GM23338 (cell line): ENCODE measurements around the gene RRAS2. TPM values are rescaled to one million over a fixed set of nuclear protein-coding genes. Genes with fewer than 3 reads are reported as not detected.

Source experiments
- ATAC-seq: fragments of 200-7000 bp; cut with Tn5 transposase; 3 replicates; pipeline ENCODE4 v1.9.1; 2020
- DNase-seq: peaks from one replicate; pipeline ENCODE4 v3.0.0-alpha.2; 2015; ENCODE audit warnings: low spot score
- H2AFZ ChIP-seq: fragments of 200-600 bp; sonication (generic); 2 replicates; pipeline ENCODE4 v1.8.0; 2016; ENCODE audit warnings: antibody characterized with exemption, mild to moderate bottlenecking, moderate library complexity
- H3F3A ChIP-seq: fragments of 200-600 bp; sonication (generic); replicated peaks from 2 replicates; pipeline ENCODE4 v1.8.0; 2017; ENCODE audit warnings: antibody characterized with exemption, mixed run types, low read depth
- H3K27ac ChIP-seq: fragments of 200-600 bp; sonication (generic); 2 replicates; pipeline ENCODE4 v1.6.1; 2016; ENCODE audit warnings: low read depth
- H3K27me3 ChIP-seq: fragments of 200-600 bp; sonication (generic); 2 replicates; pipeline ENCODE4 v1.8.0; 2016; ENCODE audit warnings: mild to moderate bottlenecking, mixed run types, moderate library complexity; ENCODE audit not compliant: insufficient read depth
- H3K36me3 ChIP-seq: fragments of 200-600 bp; sonication (generic); 2 replicates; pipeline ENCODE4 v1.8.0; 2016; ENCODE audit warnings: mild to moderate bottlenecking; ENCODE audit not compliant: insufficient read depth
- H3K4me1 ChIP-seq: fragments of 200-600 bp; sonication (generic); 2 replicates; pipeline ENCODE4 v1.8.0; 2016; ENCODE audit warnings: mild to moderate bottlenecking, moderate library complexity; ENCODE audit not compliant: insufficient read depth
- H3K4me2 ChIP-seq: fragments of 200-600 bp; sonication (generic); 2 replicates; pipeline ENCODE4 v1.7.1; 2017; ENCODE audit warnings: mixed run types
- H3K4me3 ChIP-seq: fragments of 200-600 bp; sonication (generic); 2 replicates; pipeline ENCODE4 v1.6.1; 2016; ENCODE audit warnings: mixed run types
- H3K79me2 ChIP-seq: fragments of 200-600 bp; sonication (generic); replicated peaks from 2 replicates; pipeline ENCODE4 v1.8.0; 2017; ENCODE audit warnings: mild to moderate bottlenecking; ENCODE audit not compliant: insufficient read depth
- H3K9me2 ChIP-seq: fragments of 200-600 bp; sonication (generic); 2 replicates; pipeline ENCODE4 v1.8.0; 2017; ENCODE audit not compliant: insufficient read depth
- H4K20me1 ChIP-seq: fragments of 200-600 bp; sonication (generic); replicated peaks from 2 replicates; pipeline ENCODE4 v1.8.0; 2017; ENCODE audit warnings: mild to moderate bottlenecking; ENCODE audit not compliant: insufficient read depth
- H3K27ac Mint-ChIP-seq: 2 replicates; pipeline ENCODE4 v1.8.0; 2020; ENCODE audit warnings: inconsistent platforms, mild to moderate bottlenecking, moderate library complexity, mixed read lengths
- H3K27me3 Mint-ChIP-seq: 3 replicates; pipeline ENCODE4 v1.8.0; 2022; ENCODE audit warnings: low read depth, mild to moderate bottlenecking, moderate library complexity, mixed read lengths, inconsistent platforms; ENCODE audit not compliant: insufficient read depth, poor library complexity
- H3K36me3 Mint-ChIP-seq: 3 replicates; pipeline ENCODE4 v1.8.0; 2021; ENCODE audit warnings: low read depth, mild to moderate bottlenecking, inconsistent platforms, moderate library complexity, mixed read lengths
- H3K4me1 Mint-ChIP-seq: 3 replicates; pipeline ENCODE4 v1.8.0; 2020; ENCODE audit warnings: mild to moderate bottlenecking, inconsistent platforms, mixed read lengths
- H3K4me3 Mint-ChIP-seq: 3 replicates; pipeline ENCODE4 v1.8.0; 2021; ENCODE audit warnings: moderate library complexity, mild to moderate bottlenecking, inconsistent platforms, mixed read lengths
- H3K9me3 Mint-ChIP-seq: 3 replicates; pipeline ENCODE4 v1.8.0; 2020; ENCODE audit warnings: moderate library complexity, mild to moderate bottlenecking, inconsistent platforms, mixed read lengths
- CTCF ChIP-seq, 2 experiments: fragments of 200-600 bp in 1 of 2; sonication (generic) in 1 of 2; conservative IDR thresholded peaks; 2 replicates each; pipeline versions ENCODE4 v1.5.1 to v1.6.1; 2016 to 2017; ENCODE audit warnings: antibody characterized with exemption in 2 of 2, low read depth in 2 of 2, mild to moderate bottlenecking in 2 of 2, moderate library complexity in 1 of 2
- ETS1 ChIP-seq: IDR thresholded peaks from 2 replicates; pipeline ENCODE4 v1.6.1; 2016; ENCODE audit warnings: antibody characterized with exemption
- EZH2phosphoT487 ChIP-seq: fragments of 200-600 bp; sonication (generic); IDR thresholded peaks from one replicate; pipeline ENCODE4 v1.8.1; 2018; ENCODE audit warnings: antibody characterized with exemption; ENCODE audit not compliant: unreplicated experiment
- NANOG ChIP-seq: IDR thresholded peaks from 2 replicates; pipeline ENCODE4 v1.6.1; 2016; ENCODE audit warnings: antibody characterized with exemption, borderline replicate concordance
- POLR2AphosphoS5 ChIP-seq: IDR thresholded peaks from 2 replicates; pipeline ENCODE4 v1.6.1; 2016; ENCODE audit warnings: antibody characterized with exemption, low read depth
- REST ChIP-seq: IDR thresholded peaks from one replicate; pipeline ENCODE4 v1.6.1; 2018; ENCODE audit warnings: antibody characterized with exemption; ENCODE audit not compliant: unreplicated experiment
- STAT1 ChIP-seq: IDR thresholded peaks from one replicate; pipeline ENCODE4 v1.6.1; 2016; ENCODE audit warnings: antibody characterized with exemption; ENCODE audit not compliant: unreplicated experiment
- ZNF331 ChIP-seq: fragments of 250-450 bp; sonication (Bioruptor Pico); IDR thresholded peaks from 2 replicates; pipeline ENCODE4 v1.5.0; 2020; ENCODE audit warnings: low read depth, mild to moderate bottlenecking, moderate library complexity
- ZNF462 ChIP-seq: fragments of 250-450 bp; sonication (Bioruptor Pico); IDR thresholded peaks from 2 replicates; pipeline ENCODE4 v1.5.0; 2020; ENCODE audit warnings: mild to moderate bottlenecking, moderate library complexity
- polyA plus RNA-seq: library from polyadenylated mRNA; unstranded; fragments of >200 nt; fragmentation: Nextera tagmentation; extraction: Ambion mirVana; gene quantifications from 2 replicates; pipeline ENCODE4 v1.2.1, GENCODE V29; 2016
- total RNA-seq: library from RNA; depleted of rRNA; stranded (reverse); fragments of >200 nt; shearing (Covaris generic); gene quantifications from 2 replicates; pipeline ENCODE4 v1.2.3, GENCODE V29; 2014

Gene RRAS2
- total and polyA plus RNA-seq, 2 experiments from 2014 or later: 196 to 293 TPM

GRCh38 chr11:14341968-14342367 lies 17.0 kb downstream of the RRAS2 start:
- H3K27ac ChIP-seq: peak overlapping the region; percentile 93
- Mint-ChIP-seq H3K27ac (peak overlapping the region; percentile 97), H3K4me1 (peaks cover 63% of the 10 kb centered on the region), H3K9me3 (peaks cover 3% of the 10 kb centered on the region; the same call in 1 of the 3 replicates), H3K27me3 (peaks cover 6% of the 10 kb centered on the region), H3K36me3 (peaks cover 17% of the 10 kb centered on the region; the same call in 2 of the 3 replicates), H3K4me3 (peak overlapping the region; percentile 78)
- peak overlapping the region; percentile 63 for H3K4me2 ChIP-seq
- peaks cover 57% of the 10 kb centered on the region for H3K4me1 ChIP-seq
- no peak overlapping the region for H2AFZ ChIP-seq
- peak overlapping the region; percentile 46 for H3K4me3 ChIP-seq
- no peaks in the 10 kb centered on the region for H3K36me3 ChIP-seq
- no peaks in the 10 kb centered on the region for H3F3A ChIP-seq
- H3K9me2 ChIP-seq: no peaks in the 10 kb centered on the region
- no peaks in the 10 kb centered on the region for H3K27me3 ChIP-seq
- H3K79me2 ChIP-seq: peaks cover 90% of the 10 kb centered on the region
- no peaks in the 10 kb centered on the region for H4K20me1 ChIP-seq
- TF ChIP-seq REST (no peak), ZNF331 (no peak), NANOG (no peak), ETS1 (no peak), ZNF462 (CRISPR knock-in tag) (no peak), CTCF (conservative IDR thresholded peaks at IDR 0.05; ENCODE audit: low read depth in 2 of 2) (no peak), STAT1 (no peak), EZH2phosphoT487 (no peak), POLR2AphosphoS5 (no peak; the same call in 1 of the 2 replicates)
- ATAC-seq: peak; percentile 29
- DNase-seq: no peak
